GM12875 (cell line): ENCODE measurements around the gene S100A12.
A peak's percentile ranks its signal among the peaks of the same experiment; 100 is the strongest.

Experiments used
- H3K4me3 ChIP-seq: one replicate; pipeline ENCODE4 v1.5.1; 2011; ENCODE audit warnings: low read depth, low read length, control low read depth
- CTCF ChIP-seq: IDR thresholded peaks from 2 replicates; pipeline ENCODE4 v1.5.1; 2011; ENCODE audit warnings: low read depth, mild to moderate bottlenecking, control low read depth, inconsistent platforms, low read length, moderate library complexity, borderline replicate concordance; ENCODE audit not compliant: insufficient read depth

S100A12 gene

GRCh38 chr1:153358691-153358975 lies 16.8 kb downstream of the S100A12 start:
- TF ChIP-seq CTCF: no peak
- no peak overlapping the region for H3K4me3 ChIP-seq

DNA sequence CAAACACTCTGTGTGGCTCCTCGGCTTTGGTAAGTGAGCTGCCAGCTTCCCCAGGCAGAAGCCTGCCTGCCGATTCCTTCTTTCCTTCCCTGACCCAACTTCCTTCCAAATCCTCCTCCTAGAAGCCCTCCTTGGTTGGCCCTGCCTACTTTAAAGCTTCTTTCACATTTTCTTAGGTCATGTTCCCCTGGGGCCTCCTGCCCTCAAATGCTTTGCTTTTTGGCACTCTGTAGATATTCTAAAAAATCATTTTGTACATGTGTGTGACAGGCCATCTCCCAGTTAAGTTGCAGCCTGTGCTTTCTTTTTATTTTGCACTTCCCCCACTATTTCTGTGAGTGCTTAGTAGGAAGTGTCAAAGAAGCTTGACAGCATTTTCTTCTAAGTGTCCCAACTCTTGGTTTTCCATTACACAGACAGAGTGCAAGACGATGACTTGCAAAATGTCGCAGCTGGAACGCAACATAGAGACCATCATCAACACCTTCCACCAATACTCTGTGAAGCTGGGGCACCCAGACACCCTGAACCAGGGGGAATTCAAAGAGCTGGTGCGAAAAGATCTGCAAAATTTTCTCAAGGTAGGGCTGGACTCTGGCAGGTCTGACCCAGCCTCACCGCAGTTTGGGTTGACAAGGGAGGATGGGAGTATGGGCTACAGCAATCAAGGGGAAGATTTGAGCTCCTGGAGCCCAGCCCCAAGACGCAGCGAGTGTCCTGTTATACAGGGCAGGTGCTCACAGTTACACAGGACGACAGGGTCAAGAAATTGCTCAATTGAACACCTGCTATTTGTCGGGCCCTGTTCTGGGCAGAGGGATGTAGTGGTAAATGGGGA lies 17.3 kb downstream of the S100A12 start, which contains the start of gene S100A9:
S100A9 (plus strand) TSS at position 2 of the 838 bp plus-strand sequence; CDS start at position 432, 430 bp downstream.
- no peak within 1 kb of the TSS for H3K4me3 ChIP-seq
- TF ChIP-seq CTCF: no peak

DNA sequence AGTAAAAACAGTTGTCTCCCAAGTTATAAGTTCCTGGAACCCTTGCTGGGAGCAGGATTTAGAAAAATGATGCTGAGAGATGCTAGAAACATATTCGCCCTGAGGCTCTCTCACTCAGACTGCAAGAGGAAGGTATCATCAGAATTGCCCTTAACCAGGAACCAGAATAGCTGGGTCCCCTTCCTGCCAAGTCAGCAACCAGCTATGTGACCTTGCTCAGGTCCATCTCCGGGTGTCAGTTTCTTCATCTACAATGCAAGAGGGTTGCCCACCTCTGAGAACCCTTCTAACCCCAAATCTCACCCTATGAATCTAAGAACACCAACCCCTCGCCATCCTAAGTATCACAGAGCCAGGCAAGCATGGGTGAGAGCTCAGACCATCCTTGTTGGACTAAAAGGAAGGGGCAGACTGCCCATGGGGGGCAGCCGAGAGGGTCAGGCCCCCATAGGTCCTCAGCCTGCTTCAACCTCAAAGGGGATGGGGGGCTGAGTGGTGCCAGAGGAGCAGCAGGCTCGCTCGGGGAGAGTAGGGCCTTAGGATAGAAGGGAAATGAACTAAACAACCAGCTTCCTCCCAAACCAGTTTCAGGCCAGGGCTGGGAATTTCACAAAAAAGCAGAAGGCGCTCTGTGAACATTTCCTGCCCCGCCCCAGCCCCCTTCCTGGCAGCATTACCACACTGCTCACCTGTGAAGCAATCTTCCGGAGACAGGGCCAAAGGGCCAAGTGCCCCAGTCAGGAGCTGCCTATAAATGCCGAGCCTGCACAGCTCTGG lies 18.2 kb downstream of the S100A12 start:
- no peak for TF ChIP-seq CTCF
- H3K4me3 ChIP-seq: no peak overlapping the region

DNA sequence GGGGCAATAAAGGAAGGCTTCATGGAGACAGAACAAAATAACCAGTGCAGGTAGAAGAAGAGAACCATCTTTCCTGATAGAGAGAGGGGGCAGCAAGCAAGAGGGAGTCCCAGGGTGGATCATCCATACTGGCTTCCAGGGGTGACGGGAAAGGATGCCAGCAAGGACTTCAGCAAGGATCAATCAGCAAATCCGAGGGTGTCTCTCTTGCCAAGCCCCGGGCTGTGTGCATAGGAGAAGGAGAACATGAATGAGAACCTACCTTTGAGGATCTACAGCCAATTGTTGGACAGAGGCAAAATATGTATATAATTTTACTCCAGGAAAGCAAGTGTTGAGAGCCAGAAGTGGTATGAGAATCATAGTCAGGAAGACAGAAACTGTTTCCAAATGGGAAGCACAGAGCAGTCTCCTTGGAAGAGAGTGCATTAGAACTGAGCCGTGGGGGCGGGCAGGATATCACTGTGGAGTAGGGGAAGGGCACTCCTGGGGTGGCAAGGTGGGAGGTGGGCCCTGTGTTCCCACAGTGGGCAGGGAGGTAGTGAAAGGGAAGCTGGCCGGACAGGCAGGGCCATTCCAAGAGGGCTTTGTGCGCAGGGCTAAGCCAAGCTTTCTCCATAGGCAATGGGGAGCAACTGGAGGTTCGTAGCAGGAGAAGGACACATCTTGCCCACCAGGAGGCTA lies 18.9 kb downstream of the S100A12 start:
- H3K4me3 ChIP-seq: no peak overlapping the region
- TF ChIP-seq CTCF: no peak

GRCh38 chr1:153355445-153356071 lies 19.9 kb downstream of the S100A12 start:
- no peak overlapping the region for H3K4me3 ChIP-seq
- TF ChIP-seq CTCF: peak; percentile 83

GRCh38 chr1:153354515-153355193 lies 20.8 kb downstream of the S100A12 start:
- 0 out of 2 replicates have a peak, but pooled peaks have one; percentile 9 for TF ChIP-seq CTCF
- no peak overlapping the region for H3K4me3 ChIP-seq
